RPMI7951 (cell line): Measurements from ENCODE around the gene CIT. TPM values are rescaled to one million over a fixed set of nuclear protein-coding genes. Genes with fewer than 3 reads are reported as not detected.
A peak's percentile ranks its signal among the peaks of the same experiment; 100 is the strongest.

ENCODE experiments used
- DNase-seq: peaks from one replicate; pipeline ENCODE4 v3.0.0-alpha.2; 2012; ENCODE audit warnings: low read depth
- total RNA-seq: library from RNA; depleted of rRNA; stranded (reverse); fragments of >200 nt; shearing (Covaris generic); gene quantifications from 2 replicates; pipeline ENCODE4 v1.2.3, GENCODE V29; 2014

CIT gene
- total RNA-seq, 1 experiment from 2014 or later, result 36.0 TPM

- DNase-seq, result no peak
These were observed 180.2 kb downstream of the CIT start for GRCh38 chr12:119696943-119697342.

DNA sequence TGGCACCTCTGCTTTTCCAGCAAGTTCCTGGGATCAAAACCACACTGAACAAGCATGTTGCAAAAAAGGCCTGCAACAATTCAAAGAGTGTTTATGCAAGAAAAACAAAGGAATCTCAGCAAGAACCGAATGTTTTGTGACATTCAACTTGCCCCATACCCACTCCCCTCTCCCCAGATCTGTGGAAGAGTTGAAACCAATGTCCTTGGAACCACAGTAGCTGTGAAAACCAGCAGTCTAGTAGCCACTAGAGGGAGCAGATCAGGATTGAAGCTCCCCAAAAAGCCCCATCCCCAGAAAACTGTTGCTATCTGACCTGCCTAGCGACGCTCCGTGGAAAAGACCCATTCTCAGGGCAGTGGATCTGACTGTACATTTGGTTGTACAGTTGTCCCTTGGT lies 182.1 kb downstream of the CIT start:
- DNase-seq, result no peak

- no peak for DNase-seq
These were observed 183.0 kb downstream of the CIT start for GRCh38 chr12:119694111-119694510.

GRCh38 chr12:119693511-119693910 lies 183.6 kb downstream of the CIT start:
- no peak for DNase-seq

DNA sequence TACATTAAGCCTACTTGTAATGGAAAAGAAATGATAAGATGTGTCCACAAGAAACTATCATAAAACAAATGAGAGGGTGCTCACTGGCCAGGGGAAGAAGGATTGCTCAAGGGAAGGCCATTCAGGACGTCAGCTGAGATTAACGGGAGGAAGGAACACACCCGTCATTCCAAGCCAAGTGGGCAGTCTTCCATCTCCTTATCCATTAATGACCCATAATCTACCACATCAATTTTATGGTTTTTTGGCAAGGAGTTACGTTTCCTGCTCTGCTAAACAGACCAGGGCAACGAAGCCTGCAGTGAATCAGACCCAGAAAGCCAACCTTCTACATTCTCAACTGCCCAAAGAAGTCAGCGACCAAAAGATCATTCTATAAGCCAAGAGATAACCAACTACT lies 184.1 kb downstream of the CIT start:
- DNase-seq, result peak; percentile 94

DNA sequence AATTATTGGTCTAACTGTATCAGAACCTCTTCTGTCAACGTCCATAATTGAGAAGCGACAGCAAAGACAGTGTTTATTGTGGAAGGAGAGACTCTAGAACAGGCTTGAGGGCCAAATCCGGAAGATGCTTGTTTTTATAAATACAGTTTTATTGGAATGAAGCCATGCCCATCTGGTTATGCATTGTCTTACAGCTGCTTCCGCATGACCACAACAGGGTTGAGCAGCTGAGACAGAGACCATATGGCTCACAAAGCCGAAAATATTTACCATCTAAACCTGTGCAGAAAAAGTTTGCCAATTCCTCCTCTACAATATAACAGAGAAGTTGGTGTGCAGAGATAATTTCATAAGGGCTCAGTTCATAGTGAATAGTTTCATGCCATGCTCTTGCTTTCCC lies 184.7 kb downstream of the CIT start:
- peak; percentile 66 for DNase-seq

- no peak for DNase-seq
These were observed 185.8 kb downstream of the CIT start for GRCh38 chr12:119691202-119691810.

DNA sequence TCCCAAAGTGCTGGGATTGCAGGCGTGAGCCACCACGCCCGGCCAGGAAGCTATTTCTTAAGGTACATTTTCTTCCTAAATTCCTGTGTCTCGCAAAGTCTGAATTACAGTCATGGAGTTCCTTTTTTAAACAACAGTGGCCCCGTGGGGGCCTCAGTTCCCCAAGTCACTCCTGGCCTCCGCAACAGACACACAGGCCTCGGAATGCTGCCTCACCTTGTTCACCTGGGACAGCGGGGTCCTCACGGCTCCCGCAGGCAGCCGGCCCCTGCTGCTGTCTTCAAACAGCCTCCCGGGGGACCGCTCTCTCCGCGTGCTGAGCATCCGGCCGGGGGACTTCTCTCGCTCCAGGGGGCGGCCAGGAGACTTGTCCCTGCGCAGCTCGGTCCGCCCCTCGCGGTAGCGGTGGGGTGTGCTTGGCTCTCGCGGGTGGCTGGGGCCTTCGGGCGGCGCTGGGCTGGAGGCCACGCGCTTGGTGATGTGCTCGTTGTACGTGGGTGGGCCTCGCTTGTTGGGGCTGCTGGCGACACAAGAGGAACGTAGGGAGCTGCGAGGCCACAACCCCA lies 187.1 kb downstream of the CIT start:
- no peak for DNase-seq

GRCh38 chr12:119687879-119688278 lies 189.2 kb downstream of the CIT start:
- no peak for DNase-seq

DNA sequence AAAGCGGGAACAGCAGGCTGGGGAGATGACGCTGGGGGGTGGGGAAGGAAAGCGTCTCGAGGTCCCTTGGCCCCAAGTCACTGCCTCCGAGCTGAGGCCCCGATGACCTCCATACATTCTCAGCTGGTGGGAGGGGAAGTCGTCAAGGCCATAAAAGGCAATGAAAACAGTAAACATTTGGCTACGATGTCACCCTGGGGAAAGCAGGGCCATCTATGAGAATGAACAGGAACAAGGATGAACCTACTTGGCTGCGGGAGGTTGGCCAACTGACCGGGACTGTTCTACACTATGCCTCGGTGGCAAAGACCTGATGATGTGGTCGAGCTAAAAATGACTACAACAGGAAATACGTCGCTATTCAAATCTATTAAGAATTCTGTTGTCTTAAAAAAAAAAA lies 189.7 kb downstream of the CIT start:
- DNase-seq, result no peak

- DNase-seq, result no peak
These were observed 190.3 kb downstream of the CIT start for GRCh38 chr12:119686776-119687175.

GRCh38 chr12:119686355-119686754 lies 190.8 kb downstream of the CIT start:
- no peak for DNase-seq

DNA sequence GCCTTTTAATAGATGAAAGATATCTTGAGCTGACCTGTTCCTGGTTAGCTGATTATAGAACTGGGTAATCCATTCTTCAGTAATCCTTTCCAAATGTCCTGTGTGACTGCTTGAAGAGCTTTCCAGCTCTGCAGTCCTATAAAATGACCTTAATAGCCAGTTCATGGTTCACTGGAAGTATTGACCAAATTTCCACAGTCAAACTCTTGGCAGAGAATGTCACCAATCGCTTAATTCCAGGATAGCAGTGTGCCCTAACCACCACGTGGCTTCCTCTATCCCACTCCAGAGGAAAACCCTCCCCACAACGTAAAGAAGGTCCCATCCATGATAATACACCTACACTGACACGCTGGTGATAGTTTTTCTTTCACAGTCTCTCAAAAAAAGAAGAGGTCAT lies 191.7 kb downstream of the CIT start:
- no peak for DNase-seq

- no peak for DNase-seq
These were observed 192.3 kb downstream of the CIT start for GRCh38 chr12:119684711-119685369.

DNA sequence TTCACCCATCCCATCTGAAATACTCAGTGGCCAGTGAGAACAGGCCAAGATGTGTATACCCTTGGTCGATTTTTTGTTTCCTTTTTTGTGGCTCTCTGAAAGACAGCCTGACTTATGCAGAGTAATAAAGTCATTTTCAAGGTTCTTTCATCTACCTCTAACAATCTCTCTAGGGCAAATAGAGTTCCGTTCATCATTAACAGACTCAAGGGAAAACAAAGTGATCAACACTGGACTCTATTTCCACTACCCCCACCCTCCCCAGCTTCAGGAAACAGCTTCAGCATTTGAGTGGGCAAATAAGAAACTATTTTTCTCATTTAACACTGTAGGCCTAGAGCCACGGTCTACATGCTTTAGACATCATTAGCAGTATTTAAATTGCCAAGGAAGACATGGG lies 193.3 kb downstream of the CIT start:
- no peak for DNase-seq

GRCh38 chr12:119683413-119683812 lies 193.7 kb downstream of the CIT start:
- peak; percentile 63 for DNase-seq

GRCh38 chr12:119682639-119683252 lies 194.4 kb downstream of the CIT start:
- no peak for DNase-seq

DNA sequence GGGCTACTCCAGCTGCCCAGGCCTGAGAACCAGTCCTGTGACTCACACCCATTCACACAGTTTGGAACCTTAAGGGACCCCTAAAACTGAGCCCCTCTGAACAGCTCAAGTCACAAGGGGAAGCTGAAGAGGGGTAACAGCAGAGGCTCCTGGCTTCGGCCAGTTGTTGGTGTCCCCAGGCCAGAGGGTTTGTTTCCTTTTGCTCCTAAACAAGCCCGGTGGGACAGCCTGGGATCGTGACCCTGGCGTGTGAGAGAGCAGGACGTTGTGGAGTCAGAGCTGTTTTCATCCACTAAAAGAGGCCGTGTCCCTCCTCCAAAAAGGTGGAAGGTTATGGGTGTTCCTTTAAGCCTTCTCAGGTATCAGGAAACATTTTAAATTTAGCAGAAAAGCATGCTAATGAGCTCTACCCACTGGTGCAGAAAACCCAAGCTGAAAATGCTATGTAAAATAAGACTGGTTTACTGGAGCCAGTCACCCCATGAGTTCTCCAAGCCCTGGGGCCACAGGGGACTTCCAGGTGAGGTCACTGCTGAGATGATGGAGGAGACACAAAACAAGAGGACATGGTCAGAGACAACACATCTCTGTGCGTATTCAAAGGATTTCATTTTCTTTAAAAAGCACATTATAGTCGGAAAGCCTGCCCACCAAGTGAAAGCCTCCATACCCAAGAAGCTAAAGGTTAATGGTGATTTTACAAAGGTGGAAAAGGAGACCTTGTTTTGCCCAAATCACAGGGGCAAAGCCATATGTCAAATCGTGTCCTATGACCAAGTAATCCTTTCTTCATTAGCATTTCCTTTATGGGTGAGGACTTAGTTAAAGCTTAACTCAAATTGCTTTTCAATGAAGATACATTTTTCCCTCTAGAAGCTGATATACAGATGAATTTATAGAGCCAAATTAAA lies 195.1 kb downstream of the CIT start:
- DNase-seq, result no peak

- DNase-seq, result no peak
These were observed 196.0 kb downstream of the CIT start for GRCh38 chr12:119681111-119681510.

DNA sequence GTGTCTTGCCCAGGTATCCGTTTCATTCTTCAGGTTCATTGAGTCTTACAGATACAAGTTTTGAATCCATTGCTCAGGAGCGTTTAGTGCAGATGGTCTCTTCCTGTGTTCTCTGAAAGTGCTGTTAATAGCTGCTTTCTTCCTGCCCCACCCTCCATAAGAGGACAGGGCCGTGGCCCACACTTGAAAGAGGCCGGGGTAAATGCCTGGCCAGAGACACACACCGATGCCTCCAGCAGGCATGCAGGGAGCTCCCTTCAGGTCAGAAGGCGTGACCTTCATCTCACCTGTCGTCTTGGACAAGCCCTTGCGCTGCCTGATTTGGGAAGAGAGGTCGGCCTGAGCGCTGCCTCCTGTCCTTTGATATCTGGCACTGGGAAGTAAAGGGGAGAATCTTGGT lies 197.6 kb downstream of the CIT start:
- no peak for DNase-seq

DNA sequence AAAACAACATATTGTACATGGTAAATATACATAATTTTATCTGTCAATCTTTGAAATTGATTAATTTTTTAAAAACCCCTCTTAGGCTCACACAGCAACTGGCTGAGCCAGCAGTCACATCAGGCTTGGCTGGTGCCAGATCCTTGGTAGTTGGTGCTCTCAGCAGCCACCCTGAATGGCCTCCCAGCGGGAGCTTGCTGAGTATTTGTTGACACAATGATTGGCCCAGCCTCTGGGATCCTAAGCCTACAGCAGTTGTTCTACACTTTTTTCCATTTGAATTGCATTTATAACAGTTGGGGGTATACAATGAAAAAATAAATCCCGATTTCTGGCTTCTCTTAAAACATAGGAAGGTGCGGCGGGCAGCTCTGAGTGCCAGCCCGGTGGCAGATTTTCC lies 198.0 kb downstream of the CIT start:
- no peak for DNase-seq

- no peak for DNase-seq
These were observed 198.7 kb downstream of the CIT start for GRCh38 chr12:119678459-119678858.
